B cell (primary cell): ENCODE results near the gene GPR150.

Experiments
- EZH2 ChIP-seq: IDR thresholded peaks from 2 replicates; pipeline ENCODE4 v1.6.1; 2012; ENCODE audit warnings: borderline replicate concordance, low read depth, mild to moderate bottlenecking, moderate library complexity, low read length; ENCODE audit not compliant: insufficient read depth, poor library complexity, severe bottlenecking
- TF ChIP-seq, protein P1 (sequence below): fragments of 200-600 bp; IDR thresholded peaks from one replicate; pipeline ENCODE4 v1.8.0; 2022; ENCODE audit warnings: antibody characterized with exemption, mild to moderate bottlenecking

DNA sequence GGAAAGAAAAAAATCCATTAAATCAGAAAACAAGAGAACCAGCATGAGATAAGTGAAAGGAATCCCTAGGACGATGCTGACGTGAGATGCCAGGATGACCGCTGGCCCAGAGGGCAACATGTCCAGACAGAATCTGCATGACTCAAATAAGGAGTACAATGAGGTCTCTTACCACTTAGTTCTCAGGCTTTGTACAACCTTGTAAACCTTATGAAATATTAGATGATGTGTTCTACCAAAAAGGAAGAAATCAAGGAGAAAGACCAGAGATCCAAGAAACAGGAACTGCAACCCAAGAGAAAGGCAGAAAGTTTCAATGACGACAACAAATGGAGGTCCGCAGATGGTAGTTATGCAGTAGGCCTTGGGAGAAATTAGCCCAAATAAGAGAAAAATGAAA, 2.8 kb upstream of the GPR150 start:
- TF ChIP-seq, protein P1, sequence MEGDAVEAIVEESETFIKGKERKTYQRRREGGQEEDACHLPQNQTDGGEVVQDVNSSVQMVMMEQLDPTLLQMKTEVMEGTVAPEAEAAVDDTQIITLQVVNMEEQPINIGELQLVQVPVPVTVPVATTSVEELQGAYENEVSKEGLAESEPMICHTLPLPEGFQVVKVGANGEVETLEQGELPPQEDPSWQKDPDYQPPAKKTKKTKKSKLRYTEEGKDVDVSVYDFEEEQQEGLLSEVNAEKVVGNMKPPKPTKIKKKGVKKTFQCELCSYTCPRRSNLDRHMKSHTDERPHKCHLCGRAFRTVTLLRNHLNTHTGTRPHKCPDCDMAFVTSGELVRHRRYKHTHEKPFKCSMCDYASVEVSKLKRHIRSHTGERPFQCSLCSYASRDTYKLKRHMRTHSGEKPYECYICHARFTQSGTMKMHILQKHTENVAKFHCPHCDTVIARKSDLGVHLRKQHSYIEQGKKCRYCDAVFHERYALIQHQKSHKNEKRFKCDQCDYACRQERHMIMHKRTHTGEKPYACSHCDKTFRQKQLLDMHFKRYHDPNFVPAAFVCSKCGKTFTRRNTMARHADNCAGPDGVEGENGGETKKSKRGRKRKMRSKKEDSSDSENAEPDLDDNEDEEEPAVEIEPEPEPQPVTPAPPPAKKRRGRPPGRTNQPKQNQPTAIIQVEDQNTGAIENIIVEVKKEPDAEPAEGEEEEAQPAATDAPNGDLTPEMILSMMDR: no peak
- TF ChIP-seq EZH2: no peak
